Right lobe of liver (tissue), 4 donors: ENCODE measurements around the gene B9D1.

Experiments
- POLR2A ChIP-seq: fragments of 450-650 bp; IDR thresholded peaks from one replicate; pipeline ENCODE4 v1.6.1; 2017; ENCODE audit warnings: antibody characterized with exemption, mild to moderate bottlenecking
- TF ChIP-seq, protein P1 (sequence below), 4 donors: fragments of 200-600 bp in 3 of 4; fragments of 450-650 bp in 1 of 4; IDR thresholded peaks; one replicate each; pipeline versions ENCODE4 v1.5.1 to v1.8.0; 2016 to 2022; ENCODE audit warnings: antibody characterized with exemption in 4 of 4, mild to moderate bottlenecking in 2 of 4
- donor health status: DM: no; HTN: no; CAD: no.
- donor health status: DM: no; HTN: no; CAD: no.
- donor health status: DM: no; HTN: yes; CAD: no.

DNA sequence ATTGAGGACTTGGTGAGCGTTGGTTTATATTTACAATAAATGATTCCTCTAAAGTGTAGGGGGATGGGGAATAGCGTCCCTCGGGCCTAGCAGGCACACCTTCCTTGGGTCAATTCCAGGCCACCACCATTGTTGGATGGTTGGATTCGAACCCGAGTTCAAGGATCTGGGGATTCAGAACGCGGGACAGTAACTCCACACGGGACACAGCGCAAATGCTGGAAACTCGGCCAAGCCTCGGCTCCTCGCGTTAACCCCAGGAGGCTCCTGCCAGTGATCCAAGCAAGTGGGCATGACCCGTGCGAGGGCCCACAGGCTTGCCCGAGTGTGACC, 613 bp downstream of the B9D1 start:
- TF ChIP-seq POLR2A: no peak
- TF ChIP-seq, protein P1, sequence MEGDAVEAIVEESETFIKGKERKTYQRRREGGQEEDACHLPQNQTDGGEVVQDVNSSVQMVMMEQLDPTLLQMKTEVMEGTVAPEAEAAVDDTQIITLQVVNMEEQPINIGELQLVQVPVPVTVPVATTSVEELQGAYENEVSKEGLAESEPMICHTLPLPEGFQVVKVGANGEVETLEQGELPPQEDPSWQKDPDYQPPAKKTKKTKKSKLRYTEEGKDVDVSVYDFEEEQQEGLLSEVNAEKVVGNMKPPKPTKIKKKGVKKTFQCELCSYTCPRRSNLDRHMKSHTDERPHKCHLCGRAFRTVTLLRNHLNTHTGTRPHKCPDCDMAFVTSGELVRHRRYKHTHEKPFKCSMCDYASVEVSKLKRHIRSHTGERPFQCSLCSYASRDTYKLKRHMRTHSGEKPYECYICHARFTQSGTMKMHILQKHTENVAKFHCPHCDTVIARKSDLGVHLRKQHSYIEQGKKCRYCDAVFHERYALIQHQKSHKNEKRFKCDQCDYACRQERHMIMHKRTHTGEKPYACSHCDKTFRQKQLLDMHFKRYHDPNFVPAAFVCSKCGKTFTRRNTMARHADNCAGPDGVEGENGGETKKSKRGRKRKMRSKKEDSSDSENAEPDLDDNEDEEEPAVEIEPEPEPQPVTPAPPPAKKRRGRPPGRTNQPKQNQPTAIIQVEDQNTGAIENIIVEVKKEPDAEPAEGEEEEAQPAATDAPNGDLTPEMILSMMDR (IDR thresholded peaks at IDR 0.05): no peak
